ENCODE results near the gene FTO.

The FTO gene

DNA sequence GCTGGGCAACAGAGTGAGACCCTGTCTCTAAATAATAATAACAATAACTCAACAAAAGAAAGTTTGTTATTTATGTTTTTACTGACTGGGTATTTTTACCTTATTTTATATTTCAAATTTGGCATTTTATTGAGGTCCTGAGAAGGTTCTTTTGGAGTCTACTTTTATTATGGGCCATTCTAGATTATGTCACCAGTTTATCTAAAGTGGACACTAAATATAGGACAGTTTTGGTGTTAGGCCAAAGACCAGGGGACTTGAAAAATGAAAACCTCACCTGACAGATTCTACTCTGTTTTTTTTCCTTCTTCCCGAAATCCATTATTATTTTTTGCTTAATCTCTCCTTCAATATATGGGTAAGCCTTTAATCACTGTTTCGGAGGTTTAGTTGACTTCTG is 8.1 kb downstream of the FTO start:
- no peak for DNase-seq

GRCh38 chr16:53713403-53714204 is 9.6 kb downstream of the FTO start:
- no peak for DNase-seq

- no peak for DNase-seq
Observed at GRCh38 chr16:53714205-53715022, 10.5 kb downstream of the FTO start.

GRCh38 chr16:53715023-53715384 is 11.0 kb downstream of the FTO start:
- DNase-seq = no peak

GRCh38 chr16:53717577-53717976 is 13.6 kb downstream of the FTO start:
- no peak for DNase-seq

GRCh38 chr16:53721017-53721416 is 17.1 kb downstream of the FTO start:
- no peak for DNase-seq

DNA sequence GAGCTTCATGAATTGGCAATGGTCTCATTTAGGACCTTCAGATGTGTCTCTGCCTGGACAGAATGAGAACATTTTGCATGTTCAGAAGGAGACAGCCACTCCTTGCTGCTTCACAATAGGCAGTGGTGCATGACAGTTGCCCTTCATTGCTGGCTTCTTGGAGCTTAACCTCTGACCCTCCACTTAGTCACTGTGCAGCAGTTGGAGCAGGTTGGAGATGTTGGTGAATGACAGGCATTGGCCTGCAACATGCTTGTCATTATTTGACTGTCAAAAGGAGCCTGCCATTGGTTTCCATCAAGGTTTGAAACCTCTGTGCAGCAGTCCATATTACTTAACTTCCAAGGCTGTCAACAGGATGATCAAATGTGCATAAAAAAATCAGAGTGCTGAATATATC is 22.7 kb downstream of the FTO start:
- no peak for DNase-seq

DNA sequence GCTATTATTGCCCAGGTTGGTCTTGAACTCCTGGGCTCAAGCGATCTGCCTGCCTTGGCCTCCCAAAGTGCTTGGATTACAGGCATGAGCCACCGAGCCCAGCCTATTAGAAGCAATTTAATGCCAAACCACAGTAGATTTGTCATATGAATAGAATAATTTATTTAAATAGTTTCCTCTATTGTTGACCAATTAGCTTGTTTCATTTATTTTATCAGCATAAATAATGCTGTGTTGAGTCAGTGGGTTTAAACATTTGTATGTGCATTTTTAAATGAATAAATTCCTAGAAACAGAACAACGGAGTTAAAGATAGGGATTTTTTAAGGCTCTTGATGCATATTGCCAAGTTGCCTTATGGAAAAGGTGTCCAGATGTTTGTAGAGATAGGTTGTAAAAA is 26.7 kb downstream of the FTO start:
- DNase-seq = no peak

- DNase-seq = no peak
Observed at GRCh38 chr16:53732296-53732929, 28.5 kb downstream of the FTO start.

DNA sequence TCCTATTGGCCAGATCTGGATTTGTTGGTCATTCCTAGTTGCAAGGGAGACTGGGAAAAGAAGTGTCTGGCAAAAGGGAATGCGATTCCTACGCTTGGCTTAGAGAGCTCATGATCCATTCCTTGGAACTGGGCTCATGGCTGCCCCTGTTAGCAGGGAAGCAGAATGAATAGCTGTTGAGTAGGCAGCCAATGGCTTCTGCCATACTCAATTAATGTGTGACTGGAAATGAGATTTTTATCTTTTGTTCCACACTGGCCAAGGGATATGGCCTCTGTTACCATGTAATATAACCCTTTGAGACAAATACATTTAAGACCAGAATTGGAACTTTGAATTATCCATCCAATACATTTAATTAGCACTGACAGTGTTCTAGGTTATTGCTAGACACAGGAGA is 31.0 kb downstream of the FTO start:
- no peak for DNase-seq

GRCh38 chr16:53736297-53736696 is 32.3 kb downstream of the FTO start:
- DNase-seq = no peak

GRCh38 chr16:53737552-53737951 is 33.6 kb downstream of the FTO start:
- DNase-seq = no peak

DNA sequence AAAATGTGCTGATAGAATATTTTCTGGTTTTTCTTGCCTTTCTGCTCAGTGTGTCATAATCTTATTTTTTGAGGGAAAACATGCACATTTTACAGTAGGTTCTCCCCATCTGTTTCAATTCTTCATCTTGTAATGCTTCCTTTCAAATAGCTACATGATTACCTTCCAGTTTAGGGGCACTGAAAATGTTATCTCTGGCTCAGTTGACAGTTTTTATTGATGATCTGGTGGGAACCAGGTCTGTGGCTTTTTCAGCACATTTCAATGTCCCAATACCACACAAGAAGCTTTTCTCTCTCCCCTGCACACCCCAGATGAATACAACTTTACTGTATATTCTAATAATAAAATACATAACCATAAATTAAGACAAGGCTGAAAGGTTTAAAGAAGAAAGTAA is 36.5 kb downstream of the FTO start:
- DNase-seq = no peak

DNA sequence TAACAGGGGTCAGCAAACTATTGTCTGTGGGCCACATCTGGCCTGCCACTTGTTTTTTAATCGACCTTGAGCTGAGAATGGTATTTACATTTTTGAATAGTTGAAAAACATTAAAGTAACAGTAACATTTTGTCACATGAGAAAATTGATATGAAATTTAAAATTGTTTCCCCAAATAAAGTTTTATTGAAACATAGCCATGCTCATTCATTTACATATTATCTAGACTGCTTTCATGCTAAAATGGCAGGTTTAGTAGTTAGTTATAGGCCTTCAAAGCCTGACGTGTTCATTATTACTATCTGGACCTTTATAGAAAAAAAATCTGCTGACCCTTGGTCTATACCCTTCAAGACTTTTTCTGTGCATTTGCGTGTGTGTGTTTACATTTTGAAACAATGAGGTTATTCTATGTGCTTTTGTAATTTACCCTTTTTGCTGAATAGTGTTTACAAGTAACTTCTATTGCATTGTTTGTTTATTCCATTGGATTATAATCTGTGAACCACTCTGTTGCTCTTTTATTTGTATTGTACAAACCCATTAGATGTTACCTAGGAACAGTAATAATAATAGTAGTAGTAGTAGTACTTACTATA is 37.1 kb downstream of the FTO start:
- no peak for DNase-seq

DNA sequence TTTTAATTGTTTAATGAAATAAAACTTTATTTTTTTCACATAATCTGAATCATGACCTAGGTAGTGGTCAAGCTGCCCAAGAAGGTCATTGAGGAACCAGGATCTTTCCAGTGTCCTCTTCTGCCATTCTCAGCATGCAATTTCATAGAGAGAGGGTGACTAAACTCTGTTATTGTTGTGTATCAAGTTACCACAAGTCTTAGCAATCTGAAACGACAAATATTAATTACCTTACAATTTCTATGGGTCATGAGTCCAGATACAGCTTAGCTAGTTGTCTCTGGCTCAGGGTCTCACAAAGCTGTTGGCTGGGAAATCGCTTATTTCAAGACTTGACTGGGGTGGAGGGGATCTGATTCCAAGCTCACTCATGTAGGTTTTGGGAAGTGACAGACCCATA is 37.6 kb downstream of the FTO start:
- DNase-seq = no peak

GRCh38 chr16:53743149-53743566 is 39.2 kb downstream of the FTO start:
- DNase-seq = no peak

DNA sequence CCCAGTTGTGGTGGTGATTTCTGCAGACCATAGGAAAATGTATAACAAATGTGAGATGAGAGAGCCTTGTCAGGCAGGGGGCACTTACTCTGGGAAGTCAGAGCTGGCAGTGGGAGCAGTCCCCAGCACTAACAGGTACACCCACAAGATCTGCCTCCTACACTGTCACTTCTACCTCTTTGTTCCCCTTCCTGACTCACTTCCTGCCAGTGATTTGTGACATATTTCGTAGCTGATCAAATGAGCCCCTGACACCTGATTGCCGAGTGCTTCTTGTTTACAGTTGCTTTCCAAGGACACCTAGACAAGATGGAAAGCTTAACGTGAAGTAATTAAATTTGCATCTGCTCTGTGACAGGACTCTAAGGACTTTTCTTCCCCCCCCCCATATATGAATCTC is 40.5 kb downstream of the FTO start:
- no peak for DNase-seq

DNA sequence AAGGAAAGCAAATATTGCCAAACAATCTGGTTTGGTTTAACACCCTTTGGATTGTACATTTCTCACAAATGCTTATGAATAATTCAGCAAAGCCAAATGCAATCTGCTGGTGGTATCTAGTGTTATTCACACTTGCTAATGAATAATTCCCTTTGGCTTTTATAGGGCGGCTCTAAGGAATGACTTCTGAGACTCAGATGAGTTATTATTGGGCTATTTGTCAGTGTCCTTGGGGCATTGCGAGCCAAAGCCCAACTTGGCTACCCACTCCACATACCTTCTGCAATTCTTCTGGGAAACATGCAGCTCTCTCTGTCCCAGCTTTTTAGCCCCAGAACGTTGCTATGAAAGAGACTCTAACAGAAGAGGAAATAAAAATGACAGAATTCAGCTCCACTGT is 41.1 kb downstream of the FTO start:
- no peak for DNase-seq

DNA sequence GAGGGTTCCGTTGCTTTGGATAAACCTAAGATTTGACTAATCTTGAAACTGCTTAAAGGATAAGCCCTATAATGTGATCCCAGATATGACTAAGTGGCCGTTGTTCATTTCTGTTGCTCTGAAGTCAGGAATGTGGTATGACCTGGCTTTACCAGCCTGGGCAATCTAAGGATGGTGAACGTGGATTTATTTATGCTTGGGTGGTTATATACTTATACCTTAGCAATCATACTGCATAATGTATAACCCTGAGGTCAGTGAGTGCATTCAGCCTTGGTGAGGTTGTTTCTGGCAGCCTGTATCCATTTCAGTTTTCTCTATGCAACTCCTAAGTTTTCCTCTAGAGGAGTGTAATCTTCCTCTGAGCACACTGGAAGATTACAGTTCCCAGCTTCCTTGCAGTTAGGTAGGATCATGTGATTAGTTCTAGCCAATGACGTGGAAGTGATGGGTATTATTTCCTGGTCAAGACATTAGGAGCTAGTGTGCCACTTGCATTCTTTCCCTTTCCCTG is 41.9 kb downstream of the FTO start:
- no peak for DNase-seq

DNA sequence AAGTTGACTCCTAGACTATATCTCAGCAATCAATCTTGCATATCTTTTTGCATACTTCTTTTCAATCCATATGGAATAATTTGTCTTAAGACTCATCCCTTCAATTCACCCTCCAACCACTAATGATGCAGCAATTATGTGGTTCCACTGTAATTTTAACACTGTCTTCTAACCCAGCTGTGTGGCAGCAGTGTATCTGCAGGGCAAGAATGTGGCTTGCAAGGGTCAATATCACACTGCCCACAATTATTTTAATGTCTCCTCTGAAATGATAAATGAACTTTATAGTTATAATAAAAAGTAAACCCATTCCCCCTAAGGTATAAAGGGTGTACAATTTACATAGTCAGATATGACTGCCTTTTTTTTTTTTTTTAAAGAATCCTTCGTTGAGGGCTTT is 48.6 kb downstream of the FTO start:
- no peak for DNase-seq

GRCh38 chr16:53753431-53753830 is 49.5 kb downstream of the FTO start:
- DNase-seq = no peak

GRCh38 chr16:53755026-53755910 is 51.3 kb downstream of the FTO start:
- DNase-seq = peak; percentile 35

Measured in NCI-H510A (cell line).